GM12892 (cell line): Measurements from ENCODE around the gene OR10V1.
A peak's percentile ranks its signal among the peaks of the same experiment; 100 is the strongest.

Source experiments
- POLR2A ChIP-seq: IDR thresholded peaks from 2 replicates; pipeline ENCODE4 v1.6.1; 2011; ENCODE audit warnings: low read depth, low read length, control low read depth
- POLR2AphosphoS5 ChIP-seq: IDR thresholded peaks from 2 replicates; pipeline ENCODE4 v1.6.1; 2011; ENCODE audit warnings: low read depth, low read length, control low read depth

DNA sequence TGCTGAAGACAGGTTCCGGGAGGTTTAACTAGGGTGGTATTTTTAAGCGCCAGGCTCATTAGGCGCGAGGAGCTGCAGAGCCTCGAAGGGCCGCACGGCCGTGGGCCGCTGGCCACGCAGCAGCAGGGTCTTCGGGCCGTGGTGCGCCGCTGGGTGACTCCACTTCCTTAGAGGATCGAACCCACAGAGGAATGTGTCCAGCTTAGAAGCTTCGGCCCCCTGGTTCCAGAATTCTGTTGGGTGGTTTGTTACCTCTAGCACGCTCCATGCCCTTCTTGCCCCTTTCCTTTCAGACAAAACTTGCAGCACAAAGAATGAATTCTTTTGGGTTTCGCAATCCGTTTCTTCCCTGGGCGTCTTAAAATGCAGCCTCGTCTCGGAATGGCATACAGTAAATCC, 44.0 kb downstream of the OR10V1 start:
- TF ChIP-seq POLR2A (0 out of 2 replicates have a peak, but pooled peaks have one; percentile 9), POLR2AphosphoS5 (no peak; the same call in 1 of the 2 replicates)
